Loucy (cell line): ENCODE results near the gene CLDND2.

Experiments used
- CTCF ChIP-seq: fragments of 200-600 bp; sonication (generic); conservative IDR thresholded peaks from 2 replicates; pipeline ENCODE4 v1.5.1; 2014; ENCODE audit warnings: mild to moderate bottlenecking, antibody characterized with exemption, low read length
- EZH2phosphoT487 ChIP-seq: fragments of 200-600 bp; IDR thresholded peaks from 2 replicates; pipeline ENCODE4 v1.6.1; 2018; ENCODE audit warnings: antibody characterized with exemption, mild to moderate bottlenecking, moderate library complexity, borderline replicate concordance

DNA sequence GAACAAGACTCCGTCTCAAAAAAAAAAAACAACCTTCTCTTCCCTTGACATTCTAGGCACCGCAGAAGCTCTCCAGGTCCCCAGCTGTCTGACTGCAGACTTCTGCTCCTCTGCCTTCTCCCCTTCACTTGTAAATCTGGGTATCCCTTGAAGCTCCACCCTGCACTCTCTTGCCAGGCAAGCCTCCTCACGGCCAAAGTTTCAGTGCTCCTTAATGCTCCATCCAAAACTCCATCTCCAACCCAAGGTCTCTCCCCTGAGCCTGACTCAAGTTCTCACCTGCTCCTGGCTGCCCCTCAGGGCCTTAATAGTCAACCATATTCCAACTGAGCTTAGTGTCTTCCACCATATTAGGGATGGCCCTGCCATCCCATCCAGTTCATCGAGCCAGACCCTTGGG, 1.4 kb upstream of the CLDND2 start:
- TF ChIP-seq CTCF (no peak), EZH2phosphoT487 (no peak)
